Uterus (tissue), 4 donors: Measurements from ENCODE around the gene FBLN5. TPM values are rescaled to one million over a fixed set of nuclear protein-coding genes. Genes with fewer than 3 reads are reported as not detected.
A peak's percentile ranks its signal among the peaks of the same experiment; 100 is the strongest.

ENCODE experiments used
- DNase-seq, 2 donors: peaks; one replicate each; pipeline ENCODE4 v3.0.0-alpha.2; 2019 to 2020
- H3K27ac ChIP-seq, 2 donors: fragments of 200-600 bp; sonication (generic); 1 replicate in 1 of 2; 2 replicates in 1 of 2; pipeline ENCODE4 v1.5.1; 2016 to 2018
- H3K27me3 ChIP-seq, 2 donors: fragments of 200-600 bp; sonication (generic); one replicate each; pipeline ENCODE4 v1.5.1; 2018 to 2019; ENCODE audit warnings: control low read depth in 1 of 2
- H3K36me3 ChIP-seq, 2 donors: fragments of 200-600 bp; sonication (generic); one replicate each; pipeline ENCODE4 v1.5.1; 2019; ENCODE audit warnings: control low read depth in 1 of 2
- H3K4me1 ChIP-seq, 2 donors: fragments of 200-600 bp; sonication (generic); one replicate each; pipeline ENCODE4 v1.5.1; 2018 to 2019; ENCODE audit warnings: control low read depth in 1 of 2
- H3K4me3 ChIP-seq, 2 donors: fragments of 200-600 bp; sonication (generic); 1 replicate in 1 of 2; 2 replicates in 1 of 2; pipeline ENCODE4 v1.5.1; 2018 to 2019; ENCODE audit warnings: mild to moderate bottlenecking in 1 of 2
- H3K9me3 ChIP-seq, 2 donors: fragments of 200-600 bp; sonication (generic); one replicate each; pipeline ENCODE4 v1.5.1; 2019; ENCODE audit warnings: control low read depth in 1 of 2
- POLR2A ChIP-seq, 2 donors: fragments of 450-650 bp; IDR thresholded peaks; one replicate each; pipeline ENCODE4 v1.6.1; 2016; ENCODE audit warnings: antibody characterized with exemption in 2 of 2, mild to moderate bottlenecking in 1 of 2, moderate library complexity in 1 of 2
- intact Hi-C: fragments of 100-400 bp; cut with DNase I; formaldehyde crosslinking; loops from one replicate; pipeline ENCODE4 v1.15.1; 2023; ENCODE audit warnings: low total_unique reads
- total RNA-seq, 4 donors: library from RNA; depleted of rRNA in 3 of 4; stranded (reverse); fragments of >200 nt in 3 of 4; gene quantifications; one replicate each; pipeline versions ENCODE4 v1.1.0 to v1.2.4, GENCODE V29; 2014 to 2023
- TF ChIP-seq, protein P1 (sequence below), 4 experiments: fragments of 200-600 bp in 2 of 4; fragments of 450-650 bp in 2 of 4; sonication (generic) in 2 of 4; IDR thresholded peaks; one replicate each; pipeline ENCODE4 v1.5.1; 2016 to 2019; ENCODE audit warnings: antibody characterized with exemption in 4 of 4, mild to moderate bottlenecking in 2 of 4, moderate library complexity in 1 of 4
- donor health status: DM: yes; HTN: yes; CAD: no.

The FBLN5 gene
- total RNA-seq, 4 donors from 2014 or later = 48.0 to 304 (median 165) TPM

DNA sequence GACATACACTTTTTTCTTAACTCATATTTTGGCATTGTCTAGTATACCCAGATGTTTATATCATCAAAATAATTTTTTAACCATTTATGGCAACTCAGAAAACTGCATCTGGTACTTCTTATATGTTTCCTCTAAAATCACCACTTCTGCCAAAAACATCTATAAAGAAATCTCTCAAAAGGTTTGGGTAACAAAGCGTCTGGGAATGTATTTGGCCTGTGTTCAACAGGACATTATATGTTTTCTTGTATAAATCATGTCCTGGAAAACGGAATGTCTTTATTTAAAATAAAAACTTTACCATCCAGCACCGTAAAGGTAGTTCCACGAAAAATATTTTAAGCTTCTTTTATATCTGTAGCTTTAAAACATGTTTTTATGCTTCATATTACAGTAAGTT, 36.1 kb upstream of the FBLN5 start:
- Histone ChIP-seq H3K27me3 (no peaks in the 10 kb centered on the region), H3K9me3 (no peaks in the 10 kb centered on the region), H3K4me3 (no peak overlapping the region), H3K36me3 (no peaks in the 10 kb centered on the region), H3K27ac (peak overlapping the region in 1 of 2 donors; percentile 28), H3K4me1 (peaks cover 0 to 10% of the 10 kb centered on the region in 2 donors)
- no peak for DNase-seq
- intact Hi-C loops = no loop called here
- TF ChIP-seq, protein P1, sequence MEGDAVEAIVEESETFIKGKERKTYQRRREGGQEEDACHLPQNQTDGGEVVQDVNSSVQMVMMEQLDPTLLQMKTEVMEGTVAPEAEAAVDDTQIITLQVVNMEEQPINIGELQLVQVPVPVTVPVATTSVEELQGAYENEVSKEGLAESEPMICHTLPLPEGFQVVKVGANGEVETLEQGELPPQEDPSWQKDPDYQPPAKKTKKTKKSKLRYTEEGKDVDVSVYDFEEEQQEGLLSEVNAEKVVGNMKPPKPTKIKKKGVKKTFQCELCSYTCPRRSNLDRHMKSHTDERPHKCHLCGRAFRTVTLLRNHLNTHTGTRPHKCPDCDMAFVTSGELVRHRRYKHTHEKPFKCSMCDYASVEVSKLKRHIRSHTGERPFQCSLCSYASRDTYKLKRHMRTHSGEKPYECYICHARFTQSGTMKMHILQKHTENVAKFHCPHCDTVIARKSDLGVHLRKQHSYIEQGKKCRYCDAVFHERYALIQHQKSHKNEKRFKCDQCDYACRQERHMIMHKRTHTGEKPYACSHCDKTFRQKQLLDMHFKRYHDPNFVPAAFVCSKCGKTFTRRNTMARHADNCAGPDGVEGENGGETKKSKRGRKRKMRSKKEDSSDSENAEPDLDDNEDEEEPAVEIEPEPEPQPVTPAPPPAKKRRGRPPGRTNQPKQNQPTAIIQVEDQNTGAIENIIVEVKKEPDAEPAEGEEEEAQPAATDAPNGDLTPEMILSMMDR (IDR thresholded peaks at IDR 0.05) = no peak
- no peak for TF ChIP-seq POLR2A (IDR thresholded peaks at IDR 0.05)

DNA sequence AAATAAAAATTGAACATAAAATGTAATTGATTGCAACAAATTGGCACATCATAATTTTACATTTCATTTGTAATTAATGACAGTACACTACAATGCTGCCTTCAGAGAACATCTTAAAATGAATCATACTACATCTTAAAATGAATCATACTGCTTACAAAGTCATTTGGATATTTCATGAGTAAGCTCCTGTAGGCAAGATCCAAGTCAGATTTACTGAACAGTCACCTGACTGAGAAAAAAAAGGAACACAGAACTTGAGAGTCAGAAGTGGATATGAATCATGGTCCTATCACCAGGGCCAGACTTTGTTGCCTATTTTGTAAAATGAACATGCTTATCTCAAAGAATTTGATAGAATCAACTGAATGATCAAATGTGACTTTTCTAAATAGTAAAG, 32.7 kb upstream of the FBLN5 start:
- DNase-seq = no peak
- intact Hi-C loops = no loop called here
- H3K9me3 ChIP-seq = no peaks in the 10 kb centered on the region

DNA sequence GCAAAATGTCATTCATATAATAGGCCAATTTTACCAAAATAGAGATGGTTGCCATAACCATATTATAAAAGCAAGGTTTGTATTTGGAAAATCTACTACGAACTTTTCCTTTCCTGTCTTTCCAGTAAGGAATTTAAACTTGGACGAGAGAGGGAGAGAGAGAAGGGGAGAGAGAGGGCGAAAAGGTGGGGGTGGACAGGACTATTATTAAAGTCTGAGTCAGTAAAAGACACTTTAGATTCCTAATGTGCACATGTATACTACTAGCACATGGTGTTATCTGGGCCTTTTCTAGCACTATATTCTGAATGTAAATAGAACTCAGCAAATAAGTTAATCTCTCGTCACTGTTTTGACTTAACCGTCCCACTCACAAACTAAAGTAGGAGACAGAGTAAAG, 30.4 kb upstream of the FBLN5 start:
- peaks cover 0 to 10% of the 10 kb centered on the region in 2 donors for H3K4me1 ChIP-seq
- intact Hi-C loops = no loop called here

More for the DNA sequence above, 32.7 kb upstream of the FBLN5 start:
- no peaks in the 10 kb centered on the region for H3K36me3 ChIP-seq
- H3K4me3 ChIP-seq = no peak overlapping the region
- no peaks in the 10 kb centered on the region for H3K27me3 ChIP-seq
- H3K27ac ChIP-seq = peak overlapping the region in 1 of 2 donors; percentile 19
- peaks cover 0 to 10% of the 10 kb centered on the region in 2 donors for H3K4me1 ChIP-seq
- TF ChIP-seq POLR2A (IDR thresholded peaks at IDR 0.05) = no peak
- TF ChIP-seq, protein P1 (IDR thresholded peaks at IDR 0.05) = no peak

DNA sequence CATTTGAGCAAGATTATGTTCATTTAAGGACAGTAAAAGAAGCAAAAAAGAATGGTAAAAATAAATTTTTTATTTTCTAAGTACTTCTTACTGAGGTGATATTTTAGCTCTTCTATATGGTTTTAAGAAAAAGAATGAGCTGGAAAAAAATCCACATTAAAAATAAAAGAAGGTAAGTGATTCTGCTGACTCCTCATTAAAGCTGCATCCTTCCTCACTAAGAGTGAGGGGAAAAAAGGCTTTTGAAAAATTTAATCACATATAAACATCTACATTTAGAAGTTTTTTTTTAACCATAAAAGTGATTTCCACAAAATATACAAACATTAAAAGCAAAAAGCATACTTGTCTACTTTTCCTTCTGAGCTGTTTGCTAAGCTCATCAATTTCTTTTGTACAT, 28.3 kb upstream of the FBLN5 start:
- Histone ChIP-seq H3K9me3 (no peaks in the 10 kb centered on the region), H3K4me3 (no peak overlapping the region), H3K4me1 (peaks cover 0 to 10% of the 10 kb centered on the region in 2 donors), H3K27me3 (no peaks in the 10 kb centered on the region), H3K27ac (no peak overlapping the region), H3K36me3 (no peaks in the 10 kb centered on the region)
- no peak for DNase-seq
- no peak for TF ChIP-seq POLR2A (IDR thresholded peaks at IDR 0.05)
- TF ChIP-seq, protein P1 (IDR thresholded peaks at IDR 0.05) = no peak
- intact Hi-C loops = no loop called here

More for the DNA sequence above, 30.4 kb upstream of the FBLN5 start:
- no peaks in the 10 kb centered on the region for H3K27me3 ChIP-seq
- H3K9me3 ChIP-seq = no peaks in the 10 kb centered on the region
- H3K4me3 ChIP-seq = no peak overlapping the region
- peak overlapping the region in 1 of 2 donors; percentile 68 for H3K27ac ChIP-seq
- H3K36me3 ChIP-seq = no peaks in the 10 kb centered on the region
- TF ChIP-seq, protein P1 (IDR thresholded peaks at IDR 0.05) = no peak
- TF ChIP-seq POLR2A (IDR thresholded peaks at IDR 0.05) = no peak
- DNase-seq = no peak

DNA sequence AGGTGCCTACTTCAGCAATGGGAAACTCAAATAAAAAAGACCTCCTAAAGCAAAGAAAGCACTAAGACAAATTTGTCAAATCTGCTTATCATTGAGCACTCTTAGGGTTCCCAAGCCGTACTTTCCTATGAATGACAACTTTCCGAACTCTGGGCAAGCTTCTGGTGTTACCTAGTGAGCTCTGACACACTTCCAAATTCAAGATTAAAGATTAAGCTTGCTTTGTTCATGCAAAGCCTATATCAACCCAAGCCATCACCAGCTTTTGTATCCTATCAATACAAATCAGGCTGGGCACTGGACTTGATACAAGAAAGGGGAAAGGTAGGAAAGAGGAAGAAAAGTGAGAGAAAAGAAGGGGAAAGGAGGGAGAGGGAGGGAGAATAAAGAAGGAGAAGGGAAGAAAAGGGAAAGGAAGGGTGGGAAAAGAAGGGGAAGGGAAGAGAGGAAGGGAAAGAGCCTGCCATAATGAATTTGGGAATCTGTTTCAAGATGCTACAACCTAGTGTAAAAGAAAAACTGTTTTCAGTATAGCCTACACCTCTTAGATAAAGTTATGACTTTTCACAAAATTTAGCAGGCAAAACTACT, 23.8 kb upstream of the FBLN5 start:
- no peak overlapping the region for H3K27ac ChIP-seq
- no peak for TF ChIP-seq POLR2A (IDR thresholded peaks at IDR 0.05)
- TF ChIP-seq, protein P1 (IDR thresholded peaks at IDR 0.05) = no peak
- H3K4me3 ChIP-seq = no peak overlapping the region
- no peaks in the 10 kb centered on the region for H3K4me1 ChIP-seq
- no peaks in the 10 kb centered on the region for H3K27me3 ChIP-seq
- no peaks in the 10 kb centered on the region for H3K36me3 ChIP-seq
- no peak for DNase-seq
- intact Hi-C loops = no loop called here
- H3K9me3 ChIP-seq = no peaks in the 10 kb centered on the region
